Stimulated activated naive B cell treated with anti-CD40 and anti-IgM and Interleukin-4, amounts not matched to agents 10 μg/mL and 1 μg/mL and 100 μg/mL, for 72 hours (primary cell): ENCODE results near the gene TRAF3IP3.

Experiments used
- ATAC-seq, 2 donors: fragments of 150-1000 bp; cut with Tn5 transposase; replicated peaks; 2 replicates each; pipeline ENCODE4 v1.10.0; 2021; ENCODE audit warnings: moderate library complexity in 1 of 2
- DNase-seq: peaks from one replicate; pipeline ENCODE4 v3.0.0; 2021
- H3K27ac Mint-ChIP-seq: one replicate; pipeline ENCODE4 v1.8.0; 2022; ENCODE audit warnings: mild to moderate bottlenecking, mixed read lengths
- H3K27me3 Mint-ChIP-seq, 2 donors: one replicate each; pipeline ENCODE4 v1.8.0; 2022; ENCODE audit warnings: mixed read lengths in 2 of 2
- H3K36me3 Mint-ChIP-seq, 2 donors: one replicate each; pipeline ENCODE4 v1.8.0; 2022; ENCODE audit warnings: mixed read lengths in 2 of 2, mild to moderate bottlenecking in 1 of 2
- H3K4me1 Mint-ChIP-seq, 2 donors: one replicate each; pipeline ENCODE4 v1.8.0; 2022; ENCODE audit warnings: mixed read lengths in 2 of 2, mild to moderate bottlenecking in 1 of 2
- H3K4me3 Mint-ChIP-seq, 2 donors: one replicate each; pipeline ENCODE4 v1.8.0; 2022; ENCODE audit warnings: mild to moderate bottlenecking in 2 of 2, mixed read lengths in 2 of 2, moderate library complexity in 1 of 2
- H3K9me3 Mint-ChIP-seq, 2 donors: one replicate each; pipeline ENCODE4 v1.8.0; 2022; ENCODE audit warnings: mixed read lengths in 2 of 2, mild to moderate bottlenecking in 1 of 2

The TRAF3IP3 gene

DNA sequence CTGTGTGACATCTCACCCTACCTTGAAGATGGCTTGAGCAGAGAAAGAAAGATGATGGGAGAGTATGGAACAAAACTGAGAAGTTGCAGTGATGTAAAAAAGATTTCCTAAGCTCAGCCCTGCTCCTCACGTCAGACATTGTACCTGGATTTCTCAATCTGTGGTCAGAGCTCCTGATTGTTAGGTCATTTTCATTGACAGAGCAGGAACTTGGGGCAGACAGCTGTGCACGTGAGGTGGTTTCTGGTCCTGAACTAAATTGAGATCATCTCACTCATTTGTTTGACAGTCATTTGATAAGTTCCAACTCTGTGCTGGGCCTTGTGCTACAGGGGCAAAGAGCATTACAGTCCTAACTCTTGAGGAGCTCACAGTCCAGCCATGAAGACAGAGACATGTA lies 10.2 kb downstream of the TRAF3IP3 start:
- Mint-ChIP-seq H3K27me3 (no peaks in the 10 kb centered on the region), H3K4me3 (no peak overlapping the region), H3K4me1 (peaks cover 32 to 38% of the 10 kb centered on the region in 2 donors), H3K27ac (peak overlapping the region; percentile 81), H3K36me3 (peaks cover 53 to 54% of the 10 kb centered on the region in 2 donors), H3K9me3 (no peaks in the 10 kb centered on the region)
- ATAC-seq (no peak), DNase-seq (no peak)

DNA sequence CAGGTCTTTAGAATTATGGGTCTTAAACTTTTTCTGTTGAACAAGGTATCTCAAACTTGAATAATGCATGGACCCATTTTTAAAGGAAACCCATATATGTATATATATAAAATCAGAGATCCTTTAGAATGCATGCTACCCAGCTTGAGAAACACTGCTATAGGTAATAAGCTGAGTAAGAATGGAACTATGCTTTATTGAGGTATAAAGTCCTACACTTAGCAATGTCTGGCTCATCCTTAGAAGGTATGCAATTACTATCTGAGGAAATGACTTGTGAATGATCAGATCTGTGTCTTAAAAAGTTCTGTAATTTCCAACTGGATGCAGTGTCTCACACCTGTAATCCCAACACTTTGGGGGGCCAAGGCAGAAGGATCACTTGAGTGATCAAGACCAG lies 11.2 kb downstream of the TRAF3IP3 start:
- ATAC-seq = no peak
- Mint-ChIP-seq H3K9me3 (no peaks in the 10 kb centered on the region), H3K36me3 (peaks cover 44 to 45% of the 10 kb centered on the region in 2 donors), H3K4me3 (no peak overlapping the region), H3K4me1 (peaks cover 21 to 33% of the 10 kb centered on the region in 2 donors), H3K27me3 (no peaks in the 10 kb centered on the region), H3K27ac (no peak overlapping the region)
- DNase-seq = no peak

DNA sequence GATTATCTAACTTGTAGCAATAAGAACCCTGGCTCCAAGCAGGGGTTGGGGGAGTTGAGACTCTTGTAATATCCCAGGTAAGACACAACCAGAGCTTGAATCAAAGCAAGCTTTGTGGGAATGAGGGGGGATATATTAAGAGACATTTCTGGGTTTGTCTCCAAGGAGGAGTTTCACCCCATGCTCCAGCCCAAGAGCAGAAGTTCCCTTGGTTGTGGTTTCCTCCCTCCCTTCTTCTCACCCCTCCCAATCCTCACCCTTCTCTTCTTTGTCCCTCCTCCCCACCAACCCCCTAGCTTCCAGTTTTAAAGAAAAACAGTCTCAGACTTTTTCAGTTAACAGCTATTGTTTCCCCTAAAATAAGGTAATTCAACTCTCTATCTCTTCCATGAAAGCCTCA lies 11.9 kb downstream of the TRAF3IP3 start:
- H3K27me3 Mint-ChIP-seq = no peaks in the 10 kb centered on the region
- no peak overlapping the region for H3K27ac Mint-ChIP-seq
- H3K4me1 Mint-ChIP-seq = peaks cover 15 to 33% of the 10 kb centered on the region in 2 donors
- peaks cover 38 to 39% of the 10 kb centered on the region in 2 donors for H3K36me3 Mint-ChIP-seq
- ATAC-seq (no peak), DNase-seq (no peak)
- H3K9me3 Mint-ChIP-seq = no peaks in the 10 kb centered on the region
- H3K4me3 Mint-ChIP-seq = no peak overlapping the region

DNA sequence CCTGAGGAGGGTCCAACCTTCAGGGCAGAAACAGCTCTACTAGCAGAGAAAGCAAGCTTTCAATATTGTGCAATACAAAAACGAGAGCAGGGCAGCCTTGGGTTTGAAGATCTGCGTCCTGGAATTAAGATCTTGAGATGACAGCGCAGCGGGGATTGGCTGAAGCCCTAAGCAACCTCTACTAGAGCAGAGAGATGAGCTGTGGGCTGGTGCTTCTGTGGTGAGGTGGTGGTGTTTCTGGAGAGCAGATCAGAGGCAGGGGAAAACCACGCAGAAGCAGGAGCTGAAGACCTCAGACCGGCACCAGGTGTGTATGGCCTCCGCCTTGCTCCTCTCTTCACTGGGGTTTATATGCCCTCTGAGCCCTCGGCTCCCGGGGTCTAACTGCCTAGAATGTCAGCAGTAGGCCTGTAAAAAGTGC lies 12.5 kb downstream of the TRAF3IP3 start:
- Mint-ChIP-seq H3K9me3 (no peaks in the 10 kb centered on the region), H3K4me3 (no peak overlapping the region), H3K27me3 (no peaks in the 10 kb centered on the region), H3K27ac (no peak overlapping the region), H3K36me3 (peaks cover 36 to 38% of the 10 kb centered on the region in 2 donors), H3K4me1 (peaks cover 12 to 34% of the 10 kb centered on the region in 2 donors)
- peak; percentile 95 for ATAC-seq
- peak; percentile 77 for DNase-seq

DNA sequence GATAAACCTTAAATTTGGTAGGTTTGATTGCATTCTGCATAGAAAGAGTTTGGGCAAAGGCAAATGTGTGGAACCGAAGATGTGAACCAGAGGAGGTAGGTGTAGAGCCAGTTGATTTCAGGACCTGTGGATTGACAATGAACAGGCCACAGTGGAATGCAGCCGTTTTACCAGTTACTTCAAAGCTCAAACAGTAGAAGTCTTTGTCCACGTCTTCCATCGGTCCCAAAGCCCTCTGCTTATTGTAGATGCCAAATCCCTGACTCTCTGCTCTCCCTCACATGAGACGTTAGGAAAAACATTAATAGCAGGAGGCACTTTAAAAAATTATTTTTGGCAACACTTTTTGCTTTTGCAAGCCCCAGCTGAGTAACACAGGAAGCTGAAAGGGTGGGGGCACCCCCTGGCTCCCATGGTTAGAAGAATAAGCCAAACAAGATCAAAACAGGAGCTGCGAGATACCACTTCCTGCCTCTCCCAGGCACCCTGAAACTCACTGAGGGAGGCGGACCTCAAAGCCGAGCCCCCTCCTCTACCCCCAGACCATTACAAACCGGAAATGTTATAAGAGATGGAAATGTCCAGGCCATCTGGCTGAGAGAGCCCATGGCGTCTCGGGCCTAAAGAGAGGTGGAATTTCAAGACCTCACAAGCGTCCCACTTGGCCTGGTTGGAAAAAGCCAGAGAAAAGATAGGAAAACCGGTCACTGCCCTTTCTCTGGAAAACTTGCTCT lies 13.5 kb downstream of the TRAF3IP3 start:
- peaks cover 12 to 36% of the 10 kb centered on the region in 2 donors for H3K4me1 Mint-ChIP-seq
- peak; percentile 39 for DNase-seq
- H3K4me3 Mint-ChIP-seq = no peak overlapping the region
- peak; percentile 60 to 67 for ATAC-seq
- no peaks in the 10 kb centered on the region for H3K27me3 Mint-ChIP-seq
- H3K36me3 Mint-ChIP-seq = peaks cover 32 to 37% of the 10 kb centered on the region in 2 donors
- H3K9me3 Mint-ChIP-seq = no peaks in the 10 kb centered on the region
- H3K27ac Mint-ChIP-seq = no peak overlapping the region

DNA sequence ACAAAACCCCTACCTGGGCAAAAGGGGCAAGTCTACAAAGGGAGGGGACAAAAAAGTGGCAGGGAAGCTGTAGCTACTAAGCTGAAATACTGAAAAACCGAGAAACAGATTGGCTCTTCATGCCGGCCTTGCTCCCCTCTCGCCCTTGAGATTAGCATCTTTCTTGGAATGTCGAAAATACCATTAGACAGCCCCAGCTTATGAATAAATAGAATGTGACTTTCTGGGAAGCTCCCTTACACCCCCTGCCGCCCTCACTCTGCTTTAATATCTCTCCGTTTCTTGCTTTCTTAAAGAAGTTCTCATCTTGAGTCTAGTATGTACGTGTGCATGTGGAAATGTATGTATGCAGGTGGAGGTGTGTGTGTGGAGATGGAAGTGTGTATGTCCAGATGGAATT lies 14.1 kb downstream of the TRAF3IP3 start:
- ATAC-seq (no peak), DNase-seq (no peak)
- Mint-ChIP-seq H3K27me3 (no peaks in the 10 kb centered on the region), H3K36me3 (peaks cover 35 to 40% of the 10 kb centered on the region in 2 donors), H3K4me3 (no peak overlapping the region), H3K27ac (no peak overlapping the region), H3K9me3 (no peaks in the 10 kb centered on the region), H3K4me1 (peaks cover 12 to 41% of the 10 kb centered on the region in 2 donors)

DNA sequence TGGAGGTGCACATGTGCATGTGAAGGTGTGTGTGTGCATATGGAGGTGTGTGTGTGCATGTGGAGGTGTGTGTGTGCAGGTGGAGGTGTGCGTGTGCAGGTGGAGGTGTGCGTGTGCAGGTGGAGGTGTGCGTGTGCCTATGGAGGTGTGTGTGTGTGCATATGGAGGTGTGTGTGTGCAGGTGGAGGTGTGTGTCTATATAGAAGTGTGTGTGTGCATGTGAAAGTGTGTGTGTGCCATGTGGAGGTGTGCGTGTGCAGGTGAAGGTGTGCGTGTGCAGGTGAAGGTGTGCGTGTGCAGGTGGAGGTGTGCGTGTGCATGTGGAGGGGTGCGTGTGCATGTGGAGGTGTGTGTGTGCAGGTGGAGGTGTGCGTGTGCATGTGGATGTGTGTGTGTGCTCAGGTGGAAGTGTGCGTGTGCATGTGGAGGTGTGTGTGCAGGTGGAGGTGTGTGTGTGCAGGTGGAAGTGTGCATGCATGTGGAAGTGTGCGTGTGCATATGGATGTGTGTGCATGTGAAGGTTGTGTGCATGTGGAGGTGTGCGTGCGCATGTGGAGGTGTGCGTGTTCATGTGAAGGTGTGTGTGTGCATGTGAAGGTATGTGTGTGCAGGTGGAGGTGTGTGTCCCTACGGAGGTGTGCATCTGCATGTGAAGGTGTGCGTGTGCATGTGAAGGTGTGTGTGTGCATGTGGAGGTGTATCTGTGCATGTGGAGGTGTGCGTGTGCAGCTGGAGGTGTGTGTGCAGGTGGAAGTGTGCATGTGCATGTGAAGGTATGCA lies 15.0 kb downstream of the TRAF3IP3 start:
- Mint-ChIP-seq H3K4me3 (no peak overlapping the region), H3K27me3 (no peaks in the 10 kb centered on the region), H3K4me1 (peaks cover 12 to 47% of the 10 kb centered on the region in 2 donors), H3K36me3 (peaks cover 40 to 47% of the 10 kb centered on the region in 2 donors), H3K9me3 (no peaks in the 10 kb centered on the region), H3K27ac (no peak overlapping the region)
- DNase-seq = no peak
- no peak for ATAC-seq

DNA sequence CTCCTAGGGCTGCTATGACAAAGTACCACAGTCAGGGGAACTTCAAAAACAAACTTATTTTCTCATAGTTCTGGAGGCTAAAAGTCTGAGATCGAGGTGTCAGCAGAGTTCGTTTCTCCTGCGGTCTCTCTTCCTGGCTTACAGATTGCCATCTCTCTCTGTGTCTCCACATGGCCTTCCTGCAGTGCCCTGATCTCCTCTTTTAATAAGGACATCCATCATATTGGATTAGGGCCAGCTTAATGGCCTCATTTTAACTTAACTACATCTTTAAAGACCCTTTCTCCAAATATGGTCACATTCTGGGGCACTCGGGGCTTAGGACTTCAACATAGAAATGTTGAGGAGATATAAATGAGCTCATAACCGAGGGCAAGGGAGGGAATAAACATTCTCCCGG lies 16.3 kb downstream of the TRAF3IP3 start:
- no peak overlapping the region for H3K4me3 Mint-ChIP-seq
- no peaks in the 10 kb centered on the region for H3K27me3 Mint-ChIP-seq
- H3K27ac Mint-ChIP-seq = no peak overlapping the region
- peaks cover 32 to 38% of the 10 kb centered on the region in 2 donors for H3K36me3 Mint-ChIP-seq
- peaks cover 0 to 39% of the 10 kb centered on the region in 2 donors for H3K4me1 Mint-ChIP-seq
- no peaks in the 10 kb centered on the region for H3K9me3 Mint-ChIP-seq
- DNase-seq = no peak
- no peak for ATAC-seq

DNA sequence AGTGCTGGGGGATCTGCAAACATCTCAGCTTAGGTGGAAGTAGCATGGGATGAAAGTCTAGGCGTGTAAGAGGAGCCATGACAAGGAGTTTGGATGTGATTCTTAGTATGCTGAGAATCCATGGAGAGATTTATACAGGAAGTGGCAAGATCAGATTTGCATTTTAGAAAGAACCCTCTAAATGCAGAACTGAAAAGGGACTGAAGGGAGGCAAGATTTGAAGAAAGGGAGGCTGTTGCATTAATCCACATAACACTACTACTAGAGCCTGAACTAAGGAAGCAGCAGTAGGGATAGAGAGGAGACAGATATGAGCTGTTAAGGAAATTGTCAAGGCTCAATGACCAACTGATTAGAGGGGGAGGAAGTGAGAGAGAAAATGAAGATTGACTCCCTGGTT lies 18.7 kb downstream of the TRAF3IP3 start:
- Mint-ChIP-seq H3K4me3 (peak overlapping the region; percentile 37 to 60), H3K36me3 (peaks cover 42 to 46% of the 10 kb centered on the region in 2 donors), H3K27me3 (no peaks in the 10 kb centered on the region), H3K4me1 (peaks cover 12 to 28% of the 10 kb centered on the region in 2 donors), H3K9me3 (no peaks in the 10 kb centered on the region), H3K27ac (peak overlapping the region; percentile 21)
- DNase-seq = no peak
- peak; percentile 64 to 72 for ATAC-seq

DNA sequence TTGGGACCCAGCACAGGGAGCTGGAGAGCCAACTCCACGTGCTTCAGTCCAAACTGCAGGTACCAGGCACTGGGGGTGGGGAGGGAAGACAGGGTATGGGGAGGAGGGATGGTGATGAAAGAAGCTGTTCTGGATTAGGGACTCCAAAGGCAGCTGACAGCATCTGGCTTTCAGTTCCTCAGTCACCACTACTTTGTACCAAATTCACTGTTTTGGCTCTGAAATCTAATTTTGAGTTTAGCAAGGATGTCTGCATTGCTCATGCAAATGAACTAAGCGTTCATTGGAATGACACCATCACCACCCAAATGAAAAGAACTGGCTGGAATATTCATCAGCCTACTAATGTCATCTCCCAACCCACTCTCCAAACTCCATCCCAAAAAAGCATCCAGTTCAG lies 19.8 kb downstream of the TRAF3IP3 start:
- Mint-ChIP-seq H3K36me3 (peaks cover 45 to 56% of the 10 kb centered on the region in 2 donors), H3K27me3 (no peaks in the 10 kb centered on the region), H3K4me1 (peaks cover 16 to 30% of the 10 kb centered on the region in 2 donors), H3K4me3 (peak overlapping the region in 1 of 2 donors; percentile 42), H3K27ac (peak overlapping the region; percentile 91), H3K9me3 (no peaks in the 10 kb centered on the region)
- no peak for DNase-seq
- peak; percentile 35 to 41 for ATAC-seq

DNA sequence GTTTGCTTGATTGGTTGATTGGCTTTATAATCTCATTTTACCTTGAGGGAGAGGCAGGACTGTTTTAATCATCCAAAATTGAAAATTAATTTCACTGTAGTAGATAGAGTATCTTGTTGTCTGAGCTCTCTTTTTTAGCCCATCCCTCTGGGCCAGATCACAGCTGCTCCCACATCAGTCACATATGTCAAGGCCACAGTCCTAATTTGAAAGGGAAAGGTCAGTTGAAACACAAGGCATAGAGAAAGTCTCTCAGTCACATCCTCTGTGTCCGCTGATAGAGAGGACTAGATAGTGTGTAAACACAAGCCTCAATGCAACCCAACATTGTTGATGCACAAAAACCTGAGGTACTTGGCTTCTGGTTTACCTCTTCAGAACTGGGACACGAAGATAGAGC lies 21.7 kb downstream of the TRAF3IP3 start:
- peak overlapping the region; percentile 65 for H3K27ac Mint-ChIP-seq
- ATAC-seq = no peak
- peaks cover 45 to 68% of the 10 kb centered on the region in 2 donors for H3K36me3 Mint-ChIP-seq
- no peak overlapping the region for H3K4me3 Mint-ChIP-seq
- H3K9me3 Mint-ChIP-seq = no peaks in the 10 kb centered on the region
- H3K27me3 Mint-ChIP-seq = no peaks in the 10 kb centered on the region
- H3K4me1 Mint-ChIP-seq = peaks cover 25 to 39% of the 10 kb centered on the region in 2 donors
- DNase-seq = no peak

DNA sequence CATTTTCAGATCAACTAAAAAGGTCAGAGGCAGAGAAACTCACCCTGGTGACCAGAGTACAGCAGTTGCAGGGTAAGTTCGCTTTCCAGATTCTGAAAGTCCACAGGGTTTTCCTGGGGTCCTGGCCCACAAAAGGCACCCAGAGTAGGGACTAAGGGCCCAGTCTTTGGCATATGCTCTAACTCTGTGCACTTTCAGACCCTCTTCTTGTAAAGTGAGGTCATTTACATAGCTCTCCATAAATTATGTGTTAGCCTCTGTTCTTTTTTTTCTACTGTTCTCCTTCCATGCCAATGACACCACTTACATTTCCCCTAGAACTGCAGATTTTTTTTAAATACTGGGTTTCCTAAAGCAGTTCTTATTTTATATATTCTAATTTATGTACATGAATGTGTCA lies 22.2 kb downstream of the TRAF3IP3 start:
- H3K36me3 Mint-ChIP-seq = peaks cover 43 to 68% of the 10 kb centered on the region in 2 donors

DNA sequence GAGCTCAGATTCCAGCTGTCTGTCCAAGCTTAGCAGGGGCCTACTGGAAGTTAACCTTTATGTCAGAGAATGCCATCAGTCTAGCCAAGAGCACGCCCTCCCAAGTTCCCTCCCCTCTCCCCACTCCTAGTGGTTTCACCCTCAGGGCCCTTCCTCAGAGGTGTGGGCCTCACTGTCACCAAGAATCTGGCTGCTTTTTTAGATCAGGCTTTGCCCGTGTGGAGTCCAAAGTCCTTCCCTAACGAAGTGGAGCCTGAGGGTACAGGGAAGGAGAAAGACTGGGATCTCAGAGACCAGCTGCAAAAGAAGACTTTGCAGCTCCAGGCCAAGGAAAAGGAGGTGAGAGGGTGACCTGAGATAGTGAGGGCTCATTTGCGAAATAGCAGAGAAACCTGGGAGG lies 24.4 kb downstream of the TRAF3IP3 start:
- DNase-seq = no peak
- Mint-ChIP-seq H3K9me3 (no peaks in the 10 kb centered on the region), H3K4me1 (peaks cover 36 to 50% of the 10 kb centered on the region in 2 donors), H3K27me3 (peaks cover 0 to 5% of the 10 kb centered on the region in 2 donors), H3K36me3 (peaks cover 35 to 64% of the 10 kb centered on the region in 2 donors), H3K27ac (no peak overlapping the region), H3K4me3 (no peak overlapping the region)
- no peak for ATAC-seq

More for the DNA sequence above, 22.2 kb downstream of the TRAF3IP3 start:
- no peak overlapping the region for H3K27ac Mint-ChIP-seq
- H3K4me1 Mint-ChIP-seq = peaks cover 30 to 39% of the 10 kb centered on the region in 2 donors
- no peaks in the 10 kb centered on the region for H3K27me3 Mint-ChIP-seq
- DNase-seq (no peak), ATAC-seq (no peak)
- H3K4me3 Mint-ChIP-seq = no peak overlapping the region
- no peaks in the 10 kb centered on the region for H3K9me3 Mint-ChIP-seq

DNA sequence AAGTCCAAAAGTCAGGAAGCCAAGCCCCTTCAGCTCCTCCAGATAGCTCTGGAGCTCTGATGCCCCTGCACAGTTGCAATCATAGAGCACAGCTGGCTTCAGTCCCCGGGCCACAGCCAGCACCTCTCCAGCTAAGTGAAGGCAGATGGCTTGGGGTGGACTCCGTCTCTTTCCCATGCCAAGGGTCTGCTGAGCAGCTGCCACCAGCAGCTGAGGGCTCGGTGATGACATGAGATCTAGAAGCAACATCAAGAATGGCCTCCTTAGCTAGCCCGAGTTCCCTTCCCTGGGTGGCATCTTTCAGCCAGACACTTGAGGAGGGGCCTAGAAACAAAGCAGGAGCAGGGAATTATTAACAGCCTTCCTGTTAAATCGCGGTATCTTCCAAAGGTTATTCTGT lies 27.5 kb downstream of the TRAF3IP3 start:
- peaks cover 19 to 47% of the 10 kb centered on the region in 2 donors for H3K36me3 Mint-ChIP-seq
- no peak for ATAC-seq
- peaks cover 4 to 5% of the 10 kb centered on the region in 2 donors for H3K27me3 Mint-ChIP-seq
- no peaks in the 10 kb centered on the region for H3K9me3 Mint-ChIP-seq
- H3K4me3 Mint-ChIP-seq = peak overlapping the region; percentile 88 to 97
- no peak overlapping the region for H3K27ac Mint-ChIP-seq
- H3K4me1 Mint-ChIP-seq = peaks cover 28 to 45% of the 10 kb centered on the region in 2 donors
- DNase-seq = no peak
